Subcutaneous adipose tissue (tissue), 4 donors: Measurements from ENCODE around the gene NFATC2. TPM values are rescaled to one million over a fixed set of nuclear protein-coding genes. Genes with fewer than 3 reads are reported as not detected.

ENCODE experiments used
- CTCF ChIP-seq: fragments of 450-650 bp; IDR thresholded peaks from one replicate; pipeline ENCODE4 v1.5.1; 2016; ENCODE audit warnings: low read depth, mild to moderate bottlenecking, control low read depth, antibody characterized with exemption, moderate library complexity
- total RNA-seq, 4 donors: library from RNA; depleted of rRNA; stranded (reverse); fragments of >200 nt; gene quantifications; one replicate each; pipeline ENCODE4 v1.1.0, GENCODE V29; 2016

The NFATC2 gene
- total RNA-seq, 4 donors from 2014 or later = 2.3 to 7.5 (median 5.8) TPM

DNA sequence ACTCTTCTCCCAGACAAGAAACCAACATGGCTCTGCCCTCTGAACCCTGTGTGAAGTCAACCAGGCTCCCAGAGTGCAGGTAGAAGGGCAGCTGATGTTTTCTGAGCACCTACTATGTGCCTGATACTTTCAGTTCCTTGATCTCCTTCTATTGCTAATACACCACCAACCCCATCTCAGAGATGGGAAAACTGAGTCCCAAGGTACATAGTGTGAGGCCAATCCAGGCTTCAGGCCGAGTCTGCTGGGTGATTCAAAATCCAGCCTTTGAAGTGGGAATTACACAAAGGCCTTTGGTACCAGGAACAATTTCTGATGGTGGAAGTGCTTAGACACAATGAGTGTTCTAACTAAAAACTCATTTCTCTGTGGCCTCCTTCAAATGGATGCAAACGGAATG is 96.3 kb downstream of the NFATC2 start:
- no peak for TF ChIP-seq CTCF

DNA sequence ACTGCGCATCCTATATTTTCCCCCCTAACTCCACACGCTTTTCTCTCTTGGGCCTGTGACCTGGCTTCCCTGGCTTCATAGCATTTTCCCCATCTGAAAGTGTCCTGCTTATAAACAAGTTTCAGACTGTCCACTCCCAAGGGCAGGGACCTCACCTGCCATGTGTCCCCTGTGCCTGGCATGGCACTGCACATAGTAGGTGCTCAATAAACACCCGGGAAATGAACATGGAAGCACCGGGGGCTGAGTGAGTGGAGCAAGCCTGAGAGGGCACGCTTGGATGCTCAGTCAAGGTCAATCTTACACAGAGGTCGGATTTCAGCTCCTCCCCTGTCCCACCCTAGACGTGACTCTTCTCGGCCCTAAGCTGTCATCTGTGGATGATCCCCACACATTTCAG is 96.9 kb downstream of the NFATC2 start:
- no peak for TF ChIP-seq CTCF

- no peak for TF ChIP-seq CTCF
Measured at GRCh38 chr20:51444922-51445438, 97.5 kb downstream of the NFATC2 start.

GRCh38 chr20:51444467-51444866 is 98.1 kb downstream of the NFATC2 start:
- no peak for TF ChIP-seq CTCF

GRCh38 chr20:51442602-51443001 is 99.9 kb downstream of the NFATC2 start:
- no peak for TF ChIP-seq CTCF

DNA sequence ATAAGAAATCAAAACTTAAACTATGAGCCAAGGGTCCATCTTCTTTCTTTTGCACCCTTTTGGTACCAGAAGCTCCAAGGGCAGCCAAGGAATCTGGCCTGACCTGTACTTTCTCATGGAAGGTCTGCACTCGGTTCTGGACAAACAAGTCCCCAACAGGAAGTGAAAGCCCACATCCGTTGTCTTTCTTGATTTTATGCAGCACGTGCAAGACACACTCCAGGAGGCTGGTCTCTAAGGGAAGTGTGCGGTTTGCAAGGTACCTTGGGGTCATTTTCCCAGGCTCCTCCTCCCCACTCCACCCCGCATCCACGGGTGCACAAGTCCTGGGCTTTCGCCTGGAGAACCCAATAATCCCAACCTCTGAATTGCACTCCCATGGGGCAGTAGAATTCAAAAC is 101.9 kb downstream of the NFATC2 start:
- no peak for TF ChIP-seq CTCF

DNA sequence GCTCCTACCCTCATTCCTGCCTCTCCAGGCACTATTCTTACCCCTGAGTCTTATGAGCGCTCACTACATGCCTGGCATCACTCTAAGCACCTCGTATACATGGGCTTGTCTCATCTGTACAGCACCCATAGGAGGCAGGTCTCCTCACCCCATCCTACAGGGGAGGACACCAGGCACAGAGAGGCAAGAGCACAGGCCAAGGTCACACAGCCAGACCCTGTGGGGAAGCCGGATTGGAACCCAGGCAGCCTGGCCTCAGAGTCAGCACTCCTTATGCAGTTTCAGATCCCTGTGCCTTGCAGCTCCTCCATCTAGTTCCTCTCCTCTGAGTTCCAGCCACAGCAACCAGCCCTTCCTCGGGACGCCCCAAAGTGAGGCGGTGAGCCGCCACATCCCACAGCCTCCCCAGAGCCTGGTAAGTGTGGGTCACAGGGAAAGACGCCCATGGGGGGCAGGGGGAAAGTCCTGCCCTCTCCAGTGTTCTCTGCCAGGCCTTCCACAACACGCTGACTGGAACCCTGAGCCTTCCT is 103.3 kb downstream of the NFATC2 start:
- TF ChIP-seq CTCF = no peak
